Gastroesophageal sphincter (tissue), 3 donors: ENCODE data around the gene RPL10A.

Experiments used
- POLR2A ChIP-seq, 2 donors: fragments of 450-650 bp; IDR thresholded peaks; one replicate each; pipeline ENCODE4 v1.6.1; 2017; ENCODE audit warnings: antibody characterized with exemption in 2 of 2, mild to moderate bottlenecking in 2 of 2, moderate library complexity in 1 of 2
- POLR2AphosphoS5 ChIP-seq: sonication (generic); formaldehyde crosslinking; IDR thresholded peaks from one replicate; pipeline ENCODE4 v1.6.1; 2017; ENCODE audit warnings: antibody characterized with exemption
- TF ChIP-seq, protein P1 (sequence below), 4 experiments: fragments of 200-600 bp in 2 of 4; fragments of 450-650 bp in 2 of 4; sonication (generic) in 1 of 4; IDR thresholded peaks; one replicate each; pipeline ENCODE4 v1.5.1; 2017 to 2019; ENCODE audit warnings: antibody characterized with exemption in 4 of 4, mild to moderate bottlenecking in 2 of 4, moderate library complexity in 2 of 4

DNA sequence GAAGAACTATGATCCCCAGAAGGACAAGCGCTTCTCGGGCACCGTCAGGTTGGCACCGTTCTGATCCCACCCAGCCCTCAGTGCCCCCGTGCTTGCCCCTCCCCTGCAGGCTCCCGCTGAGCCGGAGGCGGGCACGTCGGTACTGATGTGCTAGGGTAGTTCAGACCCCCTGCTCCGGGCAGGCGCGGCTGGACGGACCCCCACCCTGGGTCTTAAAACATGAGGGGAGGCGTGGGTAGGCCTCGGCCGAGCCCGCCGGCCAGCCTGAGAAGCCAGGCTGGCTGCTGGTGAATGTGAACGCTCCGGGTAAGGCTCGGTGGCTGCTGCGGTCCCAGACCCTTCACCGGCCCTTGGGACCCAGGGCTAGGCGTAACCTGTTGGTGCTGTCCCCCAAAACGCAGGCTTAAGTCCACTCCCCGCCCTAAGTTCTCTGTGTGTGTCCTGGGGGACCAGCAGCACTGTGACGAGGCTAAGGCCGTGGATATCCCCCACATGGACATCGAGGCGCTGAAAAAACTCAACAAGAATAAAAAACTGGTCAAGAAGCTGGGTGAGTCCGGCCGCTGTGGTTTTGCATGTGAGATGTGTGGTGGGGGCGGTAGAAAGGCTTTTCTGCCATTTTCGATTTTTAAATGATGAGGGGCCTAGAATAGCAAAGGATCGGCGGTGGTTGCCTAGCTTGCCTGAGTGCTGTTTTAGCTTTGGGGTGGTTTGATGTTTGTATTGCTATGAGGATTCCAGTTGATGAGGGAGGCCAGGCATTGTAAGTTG is 964 bp downstream of the RPL10A start:
- TF ChIP-seq POLR2AphosphoS5: no peak
- TF ChIP-seq, protein P1, sequence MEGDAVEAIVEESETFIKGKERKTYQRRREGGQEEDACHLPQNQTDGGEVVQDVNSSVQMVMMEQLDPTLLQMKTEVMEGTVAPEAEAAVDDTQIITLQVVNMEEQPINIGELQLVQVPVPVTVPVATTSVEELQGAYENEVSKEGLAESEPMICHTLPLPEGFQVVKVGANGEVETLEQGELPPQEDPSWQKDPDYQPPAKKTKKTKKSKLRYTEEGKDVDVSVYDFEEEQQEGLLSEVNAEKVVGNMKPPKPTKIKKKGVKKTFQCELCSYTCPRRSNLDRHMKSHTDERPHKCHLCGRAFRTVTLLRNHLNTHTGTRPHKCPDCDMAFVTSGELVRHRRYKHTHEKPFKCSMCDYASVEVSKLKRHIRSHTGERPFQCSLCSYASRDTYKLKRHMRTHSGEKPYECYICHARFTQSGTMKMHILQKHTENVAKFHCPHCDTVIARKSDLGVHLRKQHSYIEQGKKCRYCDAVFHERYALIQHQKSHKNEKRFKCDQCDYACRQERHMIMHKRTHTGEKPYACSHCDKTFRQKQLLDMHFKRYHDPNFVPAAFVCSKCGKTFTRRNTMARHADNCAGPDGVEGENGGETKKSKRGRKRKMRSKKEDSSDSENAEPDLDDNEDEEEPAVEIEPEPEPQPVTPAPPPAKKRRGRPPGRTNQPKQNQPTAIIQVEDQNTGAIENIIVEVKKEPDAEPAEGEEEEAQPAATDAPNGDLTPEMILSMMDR (IDR thresholded peaks at IDR 0.05): no peak
- TF ChIP-seq POLR2A (IDR thresholded peaks at IDR 0.05): no peak
